ENCODE data around the gene NMNAT3.

Gene NMNAT3

DNA sequence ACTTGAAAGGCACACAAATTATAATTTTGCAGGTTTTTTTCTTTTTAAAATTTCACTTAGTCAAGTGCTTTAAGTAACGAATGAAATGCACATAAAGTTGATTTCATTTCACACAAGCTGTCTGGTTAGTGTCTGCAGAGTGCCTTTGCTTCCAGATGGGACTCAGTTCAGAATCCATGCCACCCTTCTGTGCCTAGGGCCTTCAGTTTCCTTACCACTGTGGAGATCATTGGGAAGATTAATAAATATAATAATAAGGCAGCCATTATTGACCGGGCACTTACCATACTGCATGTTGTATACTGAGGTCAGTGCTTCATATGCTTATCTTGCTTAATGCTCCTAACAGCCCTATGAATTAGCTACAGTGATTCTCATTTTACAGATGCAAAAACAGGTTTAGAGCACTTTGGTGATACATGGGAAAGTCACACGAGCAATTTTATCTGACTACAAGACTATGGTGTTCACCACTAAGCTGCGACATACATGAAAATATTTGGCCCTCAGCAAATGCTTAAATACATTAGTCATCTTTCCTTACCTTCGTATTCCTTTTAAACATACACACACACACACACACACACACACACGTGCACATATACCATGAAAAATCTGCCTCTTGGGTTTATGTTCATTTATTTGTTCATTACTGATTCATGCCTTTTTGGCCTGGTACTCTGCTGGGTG is 3.1 kb downstream of the NMNAT3 start:
- no peak for FAIRE-seq

DNA sequence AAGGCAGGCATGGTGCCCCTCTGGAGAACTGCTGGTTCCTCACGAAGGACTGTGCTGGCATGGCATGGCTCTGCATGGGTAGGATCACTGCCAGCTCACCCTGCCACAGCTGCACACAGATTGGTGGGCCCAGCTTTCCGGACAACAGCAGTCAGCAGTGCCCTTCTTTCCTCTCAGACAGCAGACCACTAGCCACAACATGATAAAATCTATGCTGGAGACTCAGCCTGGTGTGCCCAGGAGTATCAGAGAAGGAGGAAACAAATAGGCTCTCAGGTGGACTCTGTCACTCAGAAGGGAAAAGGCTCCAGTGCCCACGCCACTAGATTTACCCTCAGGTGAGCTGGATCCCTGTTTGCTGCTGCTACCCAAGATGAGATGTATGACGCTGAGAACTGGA is 4.9 kb downstream of the NMNAT3 start:
- no peak for FAIRE-seq

DNA sequence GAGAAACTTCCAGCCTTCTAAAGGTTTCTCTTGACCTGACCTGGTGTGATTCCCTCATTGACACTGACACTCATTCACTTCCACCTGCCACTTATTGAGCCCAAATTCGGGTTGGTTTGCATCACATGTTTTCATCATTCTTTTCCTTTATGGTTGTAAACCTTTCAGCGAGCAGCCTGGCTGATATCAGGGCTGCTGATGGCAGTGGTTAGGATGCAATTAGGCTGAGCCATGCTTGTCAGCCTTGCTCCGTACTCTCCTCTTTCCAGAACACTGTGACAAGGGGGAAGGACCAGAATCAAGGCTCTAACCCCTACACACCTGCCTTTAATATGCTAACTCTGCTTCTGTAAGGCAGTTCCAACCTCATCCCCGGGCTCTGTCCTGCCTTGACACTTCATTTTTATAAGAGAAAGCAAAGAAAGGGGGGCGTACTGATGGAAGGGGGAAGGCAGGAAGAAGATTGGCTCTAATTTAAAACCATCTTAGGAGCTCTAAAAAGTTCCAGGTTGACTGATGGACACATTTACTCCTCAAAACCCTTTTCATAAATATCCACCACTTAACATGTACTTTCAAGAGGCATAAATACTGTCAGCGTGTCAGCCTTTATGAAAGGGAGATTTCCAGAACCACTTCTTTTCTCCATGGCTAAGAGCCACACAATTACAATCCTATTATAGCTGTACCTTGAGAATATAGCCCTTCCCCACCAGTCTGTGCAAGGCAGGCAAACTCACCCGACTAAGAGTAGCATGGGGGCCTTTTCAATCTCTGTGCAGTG is 5.7 kb downstream of the NMNAT3 start:
- FAIRE-seq: no peak

DNA sequence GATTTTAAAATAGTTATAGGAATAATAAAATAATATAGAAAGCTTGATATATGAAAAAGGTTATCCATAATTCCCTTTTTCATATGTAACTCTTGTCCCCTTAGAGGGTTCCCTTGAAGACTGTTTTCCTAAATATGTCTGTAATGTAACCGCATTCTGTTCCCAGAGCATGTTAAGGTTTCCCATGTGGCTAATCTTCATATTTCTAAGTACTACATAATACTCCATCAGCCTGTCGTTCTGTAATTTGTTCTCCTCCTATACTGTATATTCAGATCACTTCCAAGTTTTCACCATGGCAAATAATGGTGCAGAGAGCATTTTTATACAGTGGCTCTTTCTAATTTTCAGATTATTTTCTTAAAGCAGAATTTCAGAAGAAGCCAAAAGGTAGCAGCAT is 6.7 kb downstream of the NMNAT3 start:
- no peak for FAIRE-seq

DNA sequence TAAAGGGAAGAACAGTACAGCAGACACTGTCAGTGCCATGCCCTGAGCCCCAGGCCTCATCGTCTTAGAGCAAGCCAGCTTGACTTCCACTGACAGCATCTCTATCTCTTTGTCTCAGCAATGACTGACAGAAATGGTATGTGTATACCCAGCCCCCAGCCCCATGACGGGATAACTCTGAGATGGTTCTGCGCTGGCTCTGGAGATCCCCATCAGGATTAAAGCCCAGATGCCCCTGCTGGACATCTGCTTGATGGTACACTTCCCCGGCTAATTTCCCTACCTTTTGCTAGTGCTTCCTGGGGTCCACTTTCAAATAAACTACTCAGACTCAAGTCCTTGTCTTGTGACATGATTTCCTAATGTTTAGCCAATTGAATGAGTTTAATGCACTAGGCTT is 7.6 kb downstream of the NMNAT3 start:
- FAIRE-seq: no peak

DNA sequence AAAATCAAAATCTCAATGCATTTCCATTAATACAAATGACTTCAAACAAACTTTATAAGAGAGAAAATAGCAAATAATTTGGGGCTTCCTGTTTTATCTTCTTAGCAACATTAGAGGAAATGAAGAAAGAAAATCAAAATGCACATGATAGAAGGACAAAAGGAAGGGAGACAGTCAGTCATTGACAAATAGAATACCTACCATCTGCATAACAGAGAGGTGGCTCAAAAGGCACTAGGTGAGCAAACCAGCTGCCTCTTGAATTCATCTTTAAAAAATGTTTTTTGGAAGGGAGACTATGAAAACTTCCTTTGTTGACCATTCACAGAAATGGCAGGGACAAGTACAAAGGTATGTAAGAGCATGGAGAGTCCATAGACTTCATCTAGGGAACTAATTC is 9.4 kb downstream of the NMNAT3 start:
- no peak for FAIRE-seq

DNA sequence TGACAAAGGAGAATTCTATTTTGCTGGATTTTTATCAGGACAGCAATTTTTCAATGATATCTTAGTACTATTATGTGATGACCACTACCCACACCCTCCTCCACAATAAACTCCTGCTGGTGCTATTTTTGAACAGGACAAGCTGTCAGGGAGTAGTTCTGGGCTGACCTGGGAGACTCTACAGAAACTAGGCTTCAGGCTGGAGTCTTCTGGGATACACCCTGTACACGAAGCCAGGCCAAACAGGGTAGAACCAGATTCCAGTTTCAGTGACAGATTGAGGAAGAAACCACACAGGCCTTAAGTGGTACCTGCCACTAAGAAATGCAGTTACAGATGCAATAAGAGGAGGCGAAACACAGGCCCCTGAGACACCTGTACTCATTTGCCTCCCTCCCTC is 12.8 kb downstream of the NMNAT3 start:
- FAIRE-seq: no peak

DNA sequence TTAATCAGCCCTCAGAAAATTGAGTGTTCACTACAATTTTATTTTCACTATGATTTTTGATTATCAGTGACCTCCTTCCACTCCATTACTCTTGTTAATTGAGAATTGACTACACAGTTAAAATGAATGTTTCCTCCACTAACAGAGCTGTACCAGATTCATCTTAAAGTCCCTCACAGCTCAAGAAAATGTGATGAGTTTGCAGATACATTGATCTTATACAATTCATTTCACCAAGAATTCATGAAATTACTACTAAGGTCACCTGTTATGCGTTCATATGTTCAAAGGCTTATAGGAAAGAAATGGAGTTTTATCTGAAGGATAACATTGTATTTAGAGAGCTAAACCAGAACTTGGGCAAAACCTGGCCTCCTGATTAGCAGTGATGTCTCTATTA is 17.5 kb downstream of the NMNAT3 start:
- no peak for FAIRE-seq

DNA sequence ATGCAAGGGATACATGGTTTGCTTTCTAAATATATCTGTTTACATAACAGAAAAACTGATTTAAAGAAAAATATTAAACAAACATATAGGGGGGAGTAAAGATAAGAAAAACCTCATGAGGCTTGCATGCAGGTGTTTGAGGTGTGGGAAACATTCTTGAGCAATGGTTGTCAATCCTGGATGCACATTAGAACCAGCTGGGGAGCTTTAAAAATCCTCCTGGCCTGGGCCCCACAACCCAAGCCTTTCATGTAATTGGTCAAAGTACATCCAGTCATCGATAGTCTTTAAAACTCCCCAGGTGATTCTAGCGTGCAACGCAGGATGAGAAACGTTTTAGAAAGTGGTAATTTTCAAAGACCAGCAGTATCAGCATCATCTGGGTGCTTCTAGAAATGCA is 18.3 kb downstream of the NMNAT3 start:
- FAIRE-seq: no peak

DNA sequence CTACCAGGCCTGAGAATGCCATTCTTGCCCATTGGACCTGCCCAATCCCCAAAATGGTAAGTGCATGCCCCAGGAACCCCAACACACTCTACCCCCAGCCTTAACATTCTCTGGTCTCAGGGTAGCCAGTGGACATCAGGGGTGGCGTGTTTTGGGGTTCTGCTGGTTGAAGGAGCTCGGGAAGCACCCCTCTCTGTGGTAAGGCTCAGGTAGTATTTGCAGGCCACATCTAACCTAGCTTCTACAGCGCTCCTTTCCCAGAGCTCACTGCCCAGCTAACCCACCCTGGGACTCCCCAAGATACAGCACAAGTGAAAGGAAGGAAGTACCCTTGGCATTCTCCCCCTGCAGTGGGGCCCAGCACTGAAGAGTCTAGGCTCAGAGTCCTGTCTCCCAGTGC is 19.8 kb downstream of the NMNAT3 start:
- FAIRE-seq: no peak

DNA sequence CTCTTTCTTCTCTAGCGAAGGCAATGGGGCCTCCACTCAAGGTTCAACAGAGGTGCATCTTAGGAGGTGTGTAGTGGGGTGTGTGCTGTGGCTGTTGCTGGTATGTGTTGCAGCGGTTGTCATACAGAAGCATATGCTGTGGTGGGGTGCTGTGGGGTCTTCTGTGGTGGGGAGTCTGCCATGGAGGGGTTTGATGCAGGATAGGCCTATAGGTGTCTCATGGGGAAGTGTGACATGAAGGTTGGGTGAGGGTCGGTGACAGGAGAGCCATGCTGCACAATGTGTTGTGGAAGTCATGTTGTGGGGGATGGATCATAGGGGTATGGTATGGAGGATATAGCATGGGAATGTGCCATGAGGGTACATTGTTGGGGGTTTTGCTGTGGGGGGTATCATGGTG is 20.3 kb downstream of the NMNAT3 start:
- no peak for FAIRE-seq

DNA sequence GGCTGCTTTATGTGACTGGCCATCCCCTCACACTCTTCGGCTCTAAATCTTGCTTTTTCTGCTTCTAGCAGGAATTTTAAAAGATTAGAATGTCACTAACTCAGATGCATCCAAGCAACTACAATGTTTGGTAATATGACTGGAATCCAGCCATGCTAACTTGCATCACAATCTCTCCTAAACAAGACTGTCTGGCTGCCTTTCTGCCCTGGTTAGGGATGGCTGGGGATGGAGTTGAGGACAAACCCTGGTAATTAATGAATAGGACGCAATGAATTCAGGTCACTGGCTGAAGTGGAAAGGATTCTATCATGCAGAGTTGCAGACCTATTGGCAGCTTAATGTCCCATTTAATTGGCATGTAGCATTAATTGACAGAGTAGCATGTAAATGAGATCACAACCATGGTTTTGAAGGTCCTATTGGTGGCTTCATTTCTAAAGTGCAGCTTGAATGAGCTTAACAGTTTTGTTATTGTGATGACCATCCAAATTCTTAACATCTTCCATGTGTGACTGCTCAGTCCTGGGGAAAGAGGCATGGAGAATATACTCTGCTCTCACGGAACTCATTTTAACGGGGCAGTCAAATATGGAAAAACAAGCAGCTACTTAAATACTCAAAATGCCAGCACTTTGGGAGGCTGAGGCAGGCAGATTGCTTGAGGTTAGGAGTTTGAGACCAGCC is 21.7 kb downstream of the NMNAT3 start:
- no peak for FAIRE-seq

DNA sequence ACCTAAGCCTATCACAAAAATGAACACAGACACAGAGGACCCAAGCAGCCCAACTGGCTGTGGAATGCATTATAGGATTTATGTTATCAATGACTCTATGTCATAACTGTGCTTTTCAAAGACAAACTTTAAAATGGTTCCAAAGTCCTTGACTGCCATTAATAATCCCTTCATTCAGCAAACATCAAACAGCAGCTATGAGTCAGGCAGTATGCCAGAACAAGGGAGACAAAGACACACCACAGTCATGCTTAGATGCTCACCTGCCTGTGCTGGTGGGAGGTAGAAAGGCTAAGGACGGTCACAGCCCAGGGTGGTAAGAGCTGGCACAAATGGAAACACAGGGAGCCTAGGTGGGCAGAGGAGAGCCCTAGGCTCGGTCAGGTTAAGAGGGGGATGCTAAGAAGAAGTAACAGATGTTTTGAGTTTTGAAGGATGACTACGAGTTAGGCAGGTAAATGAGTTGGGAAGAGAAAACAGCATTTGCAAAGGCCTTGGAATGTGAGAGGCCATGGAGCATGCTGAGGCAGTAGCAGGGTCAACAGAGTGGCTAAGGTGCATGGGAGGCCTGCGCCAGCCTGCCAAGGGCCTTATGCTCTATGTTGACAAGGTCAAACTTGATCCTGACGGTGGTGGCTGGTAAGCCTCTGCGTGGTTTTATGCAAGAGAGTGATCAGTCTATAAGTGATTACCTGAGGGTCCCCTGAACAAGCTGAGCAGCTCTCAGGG is 23.0 kb downstream of the NMNAT3 start:
- FAIRE-seq: peak; percentile 75

DNA sequence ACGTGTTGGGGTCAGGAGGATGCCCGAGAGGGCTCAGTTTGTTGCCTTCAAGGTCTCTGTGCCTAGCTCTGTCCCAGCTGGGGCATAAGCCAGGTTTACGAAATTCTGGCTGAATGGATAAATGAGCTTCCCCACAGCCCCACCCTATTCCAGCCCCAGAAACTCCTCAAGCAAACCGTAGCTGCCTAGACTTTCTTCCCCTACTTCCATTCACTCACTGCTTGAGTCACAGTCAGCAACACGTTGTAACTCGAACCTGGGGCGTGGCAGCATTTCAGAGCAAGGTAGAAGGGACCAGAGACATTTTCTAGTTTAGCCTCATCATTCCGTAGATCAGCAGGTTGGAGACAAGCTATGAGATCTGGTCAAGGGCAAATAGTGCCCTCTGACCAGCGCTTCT is 24.2 kb downstream of the NMNAT3 start:
- no peak for FAIRE-seq

DNA sequence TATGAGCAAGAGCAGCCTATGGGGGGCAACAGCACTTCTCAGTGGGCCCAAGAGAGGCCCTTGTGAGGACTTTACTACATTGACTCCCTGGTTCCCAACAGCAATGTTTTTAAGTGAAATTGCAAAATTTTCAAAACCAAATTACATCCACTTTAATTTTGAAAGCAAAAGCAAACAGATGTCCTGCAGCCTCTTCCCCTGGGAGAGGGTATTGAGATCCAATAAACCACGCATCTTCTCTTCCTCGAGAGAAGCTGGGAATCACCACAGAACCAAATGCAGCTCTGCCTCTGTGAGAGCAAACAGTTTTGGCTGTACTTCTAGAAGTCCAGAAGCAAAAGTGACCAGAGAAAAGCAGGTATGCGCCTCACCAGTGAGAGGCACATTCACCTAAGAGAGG is 25.2 kb downstream of the NMNAT3 start:
- FAIRE-seq: no peak

DNA sequence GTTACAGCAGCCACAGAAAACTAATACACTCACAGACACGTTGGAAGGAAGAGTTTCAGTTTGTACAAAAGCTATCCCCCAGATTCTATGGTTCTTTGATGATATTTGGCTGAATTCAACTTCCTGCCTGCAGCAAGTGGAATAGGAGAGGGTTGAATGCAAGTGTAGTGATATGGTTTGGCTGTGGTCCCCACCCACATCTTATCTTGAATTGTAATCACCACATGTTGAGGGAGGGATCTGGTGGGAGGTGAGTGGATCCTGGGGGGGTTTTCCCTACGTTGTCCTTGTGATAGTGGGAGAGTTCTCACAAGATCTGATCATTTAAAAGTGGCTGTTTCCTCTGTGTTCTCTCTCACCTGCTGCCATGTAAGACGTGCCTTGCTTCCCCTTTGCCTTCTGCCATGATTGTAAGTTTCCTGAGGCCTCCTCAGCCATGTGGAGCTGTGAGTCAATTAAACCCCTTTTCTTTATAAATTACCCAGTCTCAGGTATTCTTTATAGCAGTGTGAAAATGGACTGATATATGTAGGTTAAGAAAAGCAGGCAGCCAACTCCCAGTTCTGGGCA is 29.8 kb downstream of the NMNAT3 start:
- FAIRE-seq: no peak

DNA sequence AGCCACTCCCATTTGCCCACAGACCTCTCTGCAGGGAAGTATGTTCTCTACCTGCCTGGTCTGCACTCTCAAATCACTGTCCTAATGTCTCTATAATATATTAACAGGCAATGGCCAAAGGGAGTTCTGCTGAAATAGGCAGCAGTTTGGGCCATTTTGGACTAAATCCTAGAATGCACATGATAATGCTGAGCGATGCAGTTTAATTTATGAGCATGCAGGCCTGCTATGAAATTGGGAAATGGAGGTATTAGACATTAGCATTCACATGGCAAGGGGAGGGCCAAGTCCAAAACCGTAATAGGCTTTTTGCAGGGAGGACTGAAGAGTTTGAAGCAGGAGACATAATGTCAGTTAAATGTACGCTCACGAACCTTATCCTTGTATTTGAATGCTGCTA is 31.3 kb downstream of the NMNAT3 start:
- no peak for FAIRE-seq

DNA sequence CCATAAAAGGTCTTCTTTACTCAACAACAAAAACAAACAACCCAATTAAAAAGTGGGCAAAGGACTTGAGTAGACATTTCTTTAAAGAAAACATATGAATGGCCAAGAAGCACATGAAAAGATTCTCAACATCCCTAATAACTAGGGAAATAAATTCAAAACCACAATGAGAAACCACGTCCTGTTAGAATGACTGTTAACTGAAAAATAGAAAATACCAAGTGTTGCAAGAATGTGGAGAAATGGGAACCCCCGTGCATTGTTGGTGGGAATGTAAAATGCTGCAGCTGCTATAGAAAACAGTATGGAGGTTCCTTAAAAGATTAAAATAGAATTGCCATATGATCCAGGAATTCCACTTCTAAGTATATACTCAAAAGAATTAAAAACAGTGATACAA is 34.8 kb downstream of the NMNAT3 start:
- no peak for FAIRE-seq

DNA sequence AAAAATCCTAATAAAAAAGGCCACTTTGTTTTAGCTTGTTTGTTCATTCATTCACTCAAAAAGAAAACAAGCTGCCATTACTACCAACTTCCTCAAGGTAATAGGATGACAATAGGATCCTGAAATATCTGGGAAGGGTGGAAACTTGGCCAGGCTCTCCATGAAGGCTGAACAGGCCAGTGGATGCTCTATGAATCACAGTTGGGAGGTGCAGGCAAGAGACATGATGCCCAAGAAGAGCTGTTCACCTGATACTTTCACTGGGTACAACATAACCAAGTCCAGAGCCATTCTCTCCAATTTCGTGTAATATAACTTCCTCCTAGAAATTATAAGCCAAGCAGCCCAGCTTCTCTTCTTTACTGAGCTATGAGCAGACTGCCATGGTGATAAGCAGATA is 37.3 kb downstream of the NMNAT3 start:
- no peak for FAIRE-seq

DNA sequence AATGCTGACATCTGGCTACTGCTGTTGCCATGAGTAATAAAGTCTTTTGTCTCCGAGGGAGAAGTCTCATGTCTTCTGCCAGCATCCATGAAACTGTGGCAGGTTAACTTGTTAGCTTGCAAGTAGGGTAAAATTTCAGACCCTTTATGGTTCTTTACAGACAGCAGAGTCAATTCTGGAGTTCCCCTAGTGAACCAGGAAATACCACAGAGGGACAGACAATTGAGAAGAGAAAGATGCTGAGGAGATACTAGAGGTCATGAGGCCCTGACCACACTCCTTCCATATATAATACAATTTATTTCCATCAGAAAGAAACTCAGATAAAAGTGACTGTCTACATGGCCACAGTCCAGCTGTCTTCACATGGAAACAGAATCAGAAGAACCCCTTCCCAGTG is 38.1 kb downstream of the NMNAT3 start:
- no peak for FAIRE-seq

DNA sequence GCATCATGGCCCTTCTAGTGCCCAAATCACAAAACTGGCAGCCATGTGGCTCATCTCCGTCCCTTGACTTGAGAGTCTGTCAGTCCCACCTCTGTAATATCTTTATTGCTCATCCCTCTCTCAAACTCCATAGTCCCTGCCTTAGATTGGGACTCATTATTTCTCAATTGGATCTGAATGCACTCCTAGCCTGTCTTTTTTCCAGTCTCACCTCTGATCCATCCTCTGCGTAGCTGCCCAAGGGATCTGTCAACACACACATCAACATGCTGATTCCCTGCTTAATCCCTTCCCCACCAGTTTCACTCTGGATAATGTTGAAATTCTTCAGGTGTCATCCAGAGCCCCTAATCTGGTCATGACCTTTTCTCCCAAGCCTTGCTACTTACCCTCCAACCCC is 39.3 kb downstream of the NMNAT3 start:
- no peak for FAIRE-seq

DNA sequence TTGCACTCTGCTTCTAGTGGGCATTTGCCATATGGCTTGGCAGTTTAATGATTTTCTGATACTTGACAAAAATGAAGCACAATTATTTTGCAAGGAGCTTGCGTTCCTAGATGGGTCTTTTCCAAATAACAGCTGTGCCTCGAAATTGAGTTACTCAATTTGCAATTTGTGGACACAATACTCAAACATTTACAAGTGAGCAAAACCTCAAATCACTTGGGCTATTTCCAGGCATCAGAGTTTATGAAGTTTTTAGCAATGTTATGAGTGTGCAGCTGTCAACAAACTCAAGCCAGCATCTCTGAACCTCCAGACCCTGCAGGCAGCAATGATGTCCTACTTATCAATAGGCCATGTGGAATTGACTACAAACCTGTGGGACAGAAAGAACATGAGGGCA is 41.3 kb downstream of the NMNAT3 start:
- no peak for FAIRE-seq

DNA sequence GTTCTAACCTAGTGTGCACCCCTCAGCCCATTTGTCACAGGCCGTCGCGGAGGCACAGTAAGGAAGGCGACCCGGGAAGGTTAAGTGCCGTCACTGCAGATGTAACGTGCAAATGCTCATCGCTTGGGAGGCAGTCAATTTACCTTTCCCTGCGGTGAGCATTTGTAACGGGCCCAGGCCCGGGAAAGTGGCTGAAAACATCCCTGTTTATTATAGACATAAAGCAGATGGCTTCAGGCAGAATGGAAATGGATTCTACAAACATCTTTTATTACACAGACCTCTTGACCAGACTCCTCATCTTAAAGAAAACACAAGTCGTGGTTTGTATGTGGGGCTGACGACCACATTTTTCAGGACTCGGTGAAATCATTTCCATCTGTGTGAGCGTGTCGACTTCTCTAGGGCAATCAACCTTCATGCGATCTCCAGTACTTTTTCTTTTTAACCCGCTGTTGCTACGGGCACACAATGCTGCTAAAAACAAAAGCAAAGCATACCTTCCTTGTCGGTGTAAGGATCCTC is 43.6 kb downstream of the NMNAT3 start:
- FAIRE-seq: no peak
